Mesenchymal stem cell (in vitro differentiated cells and primary cell): Measurements from ENCODE around the gene FUT8.
A peak's percentile ranks its signal among the peaks of the same experiment; 100 is the strongest.

Experiments
- DNase-seq: peaks from one replicate; pipeline ENCODE4 v3.0.0-alpha.2; 2013
- H2AFZ ChIP-seq: one replicate; pipeline ENCODE4 v1.6.1; 2013; ENCODE audit warnings: low read depth, mild to moderate bottlenecking, control low read depth, inconsistent platforms, low read length, moderate library complexity
- H2AK5ac ChIP-seq: 2 replicates; pipeline ENCODE4 v1.6.1; 2013; ENCODE audit warnings: low read length, moderate library complexity, mild to moderate bottlenecking, inconsistent platforms; ENCODE audit not compliant: severe bottlenecking
- H2BK120ac ChIP-seq: one replicate; pipeline ENCODE4 v1.6.1; 2013; ENCODE audit warnings: low read depth, mild to moderate bottlenecking, inconsistent platforms, low read length, moderate library complexity
- H2BK12ac ChIP-seq, 2 experiments: one replicate each; pipeline ENCODE4 v1.6.1; 2013; ENCODE audit warnings: inconsistent platforms in 2 of 2, low read length in 2 of 2, mild to moderate bottlenecking in 2 of 2, moderate library complexity in 2 of 2, control low read depth in 1 of 2
- H2BK15ac ChIP-seq: one replicate; pipeline ENCODE4 v1.6.1; 2013; ENCODE audit warnings: mild to moderate bottlenecking, low read depth, inconsistent platforms; ENCODE audit not compliant: poor library complexity, severe bottlenecking
- H2BK5ac ChIP-seq: 2 replicates; pipeline ENCODE4 v1.6.1; 2013; ENCODE audit warnings: low read depth, mild to moderate bottlenecking, low read length, control low read depth, inconsistent platforms; ENCODE audit not compliant: poor library complexity, severe bottlenecking
- H3K14ac ChIP-seq, 2 experiments: one replicate each; pipeline ENCODE4 v1.6.1; 2013; ENCODE audit warnings: inconsistent platforms in 2 of 2, low read length in 2 of 2, control low read depth in 1 of 2, mild to moderate bottlenecking in 1 of 2, moderate library complexity in 1 of 2
- H3K18ac ChIP-seq, 2 experiments: one replicate each; pipeline ENCODE4 v1.6.1; 2013; ENCODE audit warnings: inconsistent platforms in 2 of 2, low read length in 2 of 2, control low read depth in 1 of 2, low read depth in 1 of 2, mild to moderate bottlenecking in 1 of 2
- H3K23ac ChIP-seq, 2 experiments: one replicate each; pipeline ENCODE4 v1.6.1; 2013; ENCODE audit warnings: inconsistent platforms in 2 of 2, low read length in 2 of 2, mild to moderate bottlenecking in 2 of 2, moderate library complexity in 2 of 2, control low read depth in 1 of 2
- H3K27ac ChIP-seq: 2 replicates; pipeline ENCODE4 v1.5.1; 2013; ENCODE audit warnings: mild to moderate bottlenecking, moderate library complexity, low read length, control low read depth, inconsistent platforms; ENCODE audit not compliant: poor library complexity, severe bottlenecking
- H3K27me3 ChIP-seq, 2 experiments: 2 replicates each; pipeline versions ENCODE4 v1.6.1 to v1.7.0; 2013; ENCODE audit warnings: low read length in 2 of 2, mild to moderate bottlenecking in 2 of 2, moderate library complexity in 2 of 2, control low read depth in 1 of 2, inconsistent platforms in 1 of 2; ENCODE audit not compliant: control insufficient read depth in 1 of 2, insufficient read depth in 1 of 2
- H3K36me3 ChIP-seq, 2 experiments: 2 replicates each; pipeline versions ENCODE4 v1.6.1 to v1.7.0; 2013; ENCODE audit warnings: low read length in 2 of 2, control low read depth in 1 of 2, inconsistent platforms in 1 of 2, low read depth in 1 of 2, mild to moderate bottlenecking in 1 of 2; ENCODE audit not compliant: insufficient read depth in 2 of 2, control insufficient read depth in 1 of 2
- H3K4ac ChIP-seq, 2 experiments: one replicate each; pipeline ENCODE4 v1.6.1; 2013; ENCODE audit warnings: inconsistent platforms in 2 of 2, low read length in 2 of 2, mild to moderate bottlenecking in 2 of 2, moderate library complexity in 2 of 2, control low read depth in 1 of 2, low read depth in 1 of 2
- H3K4me1 ChIP-seq: 2 replicates; pipeline ENCODE4 v1.6.1; 2013; ENCODE audit warnings: low read depth, low read length, control low read depth; ENCODE audit not compliant: control insufficient read depth, insufficient read depth
- H3K4me2 ChIP-seq: 2 replicates; pipeline ENCODE4 v1.6.1; 2013; ENCODE audit warnings: low read length, mild to moderate bottlenecking, inconsistent platforms; ENCODE audit not compliant: poor library complexity, severe bottlenecking
- H3K4me3 ChIP-seq, 2 experiments: 2 replicates each; pipeline versions ENCODE4 v1.5.1 to v1.7.0; 2013; ENCODE audit warnings: low read length in 2 of 2, mild to moderate bottlenecking in 2 of 2, control low read depth in 1 of 2, low read depth in 1 of 2; ENCODE audit not compliant: insufficient read depth in 1 of 2
- H3K79me1 ChIP-seq: replicated peaks from 2 replicates; pipeline ENCODE4 v1.6.1; 2013; ENCODE audit warnings: mild to moderate bottlenecking, control low read depth, low read length, inconsistent platforms; ENCODE audit not compliant: poor library complexity, severe bottlenecking
- H3K9ac ChIP-seq: 2 replicates; pipeline ENCODE4 v1.7.0; 2013; ENCODE audit warnings: mild to moderate bottlenecking, low read length, moderate library complexity
- H3K9me3 ChIP-seq: 2 replicates; pipeline ENCODE4 v1.7.0; 2013; ENCODE audit warnings: mild to moderate bottlenecking, low read length; ENCODE audit not compliant: control insufficient read depth
- H4K8ac ChIP-seq: one replicate; pipeline ENCODE4 v1.6.1; 2013; ENCODE audit warnings: inconsistent platforms, mild to moderate bottlenecking, low read length, moderate library complexity
- H4K91ac ChIP-seq: one replicate; pipeline ENCODE4 v1.6.1; 2013; ENCODE audit warnings: mild to moderate bottlenecking, low read length, inconsistent platforms
- WGBS: methylation state at CpG from one replicate; pipeline ENCODE4 v1.1.7; 2013; ENCODE audit warnings: mixed read lengths; 5-methylcytosine and 5-hydroxymethylcytosine counted together

The FUT8 gene

DNA sequence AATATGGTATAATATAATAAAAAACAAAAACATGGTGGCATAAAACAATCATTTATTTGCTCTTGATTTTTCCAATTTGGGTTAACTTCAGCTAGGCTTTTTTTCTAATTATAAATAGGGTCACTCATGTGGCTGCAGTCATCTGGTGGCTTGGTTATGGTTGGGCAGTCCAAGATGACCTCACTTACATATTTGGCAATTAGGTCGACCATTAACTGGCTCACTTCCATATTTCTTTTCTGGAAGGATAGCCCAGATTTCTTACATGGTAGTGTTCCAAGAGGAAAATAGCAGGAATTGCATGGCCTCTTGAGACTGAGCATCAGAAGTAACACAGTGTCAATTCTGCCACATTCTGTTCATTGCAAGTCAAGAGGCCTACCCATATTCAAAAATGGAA, 153.4 kb downstream of the FUT8 start:
- H3K9me3 ChIP-seq, result no peaks in the 10 kb centered on the region
- DNase-seq, result no peak
- H2BK120ac ChIP-seq, result no peak overlapping the region
- no peaks in the 10 kb centered on the region for H3K27me3 ChIP-seq
- no peak overlapping the region for H3K14ac ChIP-seq
- H3K36me3 ChIP-seq, result peaks cover 0 to 28% of the 10 kb centered on the region in 2 experiments
- H4K91ac ChIP-seq, result no peak overlapping the region
- H2BK12ac ChIP-seq, result no peak overlapping the region
- H3K4me2 ChIP-seq, result no peak overlapping the region
- no CpG with 5 or more reads among the region's 1 CpG for WGBS
- no peak overlapping the region for H3K23ac ChIP-seq
- H3K27ac ChIP-seq, result no peak overlapping the region
- no peak overlapping the region for H2AK5ac ChIP-seq
- peaks cover 1% of the 10 kb centered on the region for H3K79me1 ChIP-seq
- H3K18ac ChIP-seq, result no peak overlapping the region
- H3K9ac ChIP-seq, result no peak overlapping the region
- H3K4me3 ChIP-seq, result no peak overlapping the region
- H3K4ac ChIP-seq, result no peak overlapping the region
- no peak overlapping the region for H2BK15ac ChIP-seq
- no peak overlapping the region for H2AFZ ChIP-seq
- H4K8ac ChIP-seq, result no peak overlapping the region
- H2BK5ac ChIP-seq, result no peak overlapping the region
- H3K4me1 ChIP-seq, result no peaks in the 10 kb centered on the region

DNA sequence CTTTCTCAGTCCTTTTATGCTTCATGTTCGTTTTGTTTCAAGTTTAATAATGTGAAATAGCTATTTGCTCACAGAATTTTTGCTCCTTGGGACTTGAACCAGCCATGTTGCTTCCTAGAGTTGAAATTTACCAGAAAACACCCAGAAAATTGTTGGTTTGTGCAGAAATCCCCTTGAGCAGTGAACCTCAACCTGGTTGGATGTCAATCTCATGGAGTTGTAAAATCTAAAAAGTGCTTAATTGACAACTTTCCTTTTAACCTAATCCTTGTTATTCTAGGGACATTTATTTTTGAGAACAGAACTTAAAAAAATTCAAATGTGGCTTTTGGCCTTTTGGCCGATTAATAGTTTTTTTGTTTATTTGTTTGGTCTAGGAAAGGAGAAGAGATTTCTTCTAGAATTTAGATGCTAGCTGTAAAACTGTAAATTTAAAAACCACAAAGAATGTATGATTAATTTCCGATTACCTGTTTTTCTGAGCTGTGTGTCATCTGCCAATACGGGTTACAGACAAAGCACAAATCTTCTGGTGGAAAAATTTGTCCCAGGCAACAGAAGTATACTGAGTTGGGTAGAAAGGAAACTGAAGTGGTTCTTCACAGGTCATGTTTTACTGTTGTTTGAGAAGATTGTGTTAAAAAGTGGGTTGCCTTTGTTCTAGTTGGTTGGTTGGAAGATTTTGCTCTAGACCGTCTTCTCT, 154.4 kb downstream of the FUT8 start:
- Histone ChIP-seq H3K79me1 (peaks cover 1% of the 10 kb centered on the region), H3K4ac (no peak overlapping the region)
- 82% methylated on average over 4 of the region's 5 CpGs for WGBS

DNA sequence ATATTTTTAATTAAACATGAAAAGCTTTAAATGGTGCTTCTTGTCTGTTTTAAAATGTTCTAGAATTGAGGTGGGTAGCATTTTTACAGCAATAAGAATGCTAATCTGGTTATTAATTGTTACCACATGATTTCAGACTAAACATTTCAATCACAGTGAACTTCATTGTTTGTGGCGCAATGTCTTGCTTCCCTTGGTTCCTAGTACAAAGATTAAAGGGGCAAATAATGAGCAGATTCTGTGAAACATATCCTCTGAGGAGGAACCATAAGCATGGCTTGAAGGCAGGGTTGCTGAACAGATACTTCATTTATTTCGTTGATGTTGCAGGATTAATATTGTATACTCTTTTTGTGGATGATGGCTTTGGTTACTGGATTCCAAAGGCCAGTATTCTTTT, 162.1 kb downstream of the FUT8 start:
- H3K4me1 ChIP-seq, result no peaks in the 10 kb centered on the region
- H2BK5ac ChIP-seq, result no peak overlapping the region
- no peak overlapping the region for H3K23ac ChIP-seq
- no peak overlapping the region for H2BK15ac ChIP-seq
- no peak overlapping the region for H3K4ac ChIP-seq
- H3K36me3 ChIP-seq, result peaks cover 0 to 34% of the 10 kb centered on the region in 2 experiments
- no peak overlapping the region for H2AFZ ChIP-seq
- H3K14ac ChIP-seq, result no peak overlapping the region
- H2BK12ac ChIP-seq, result no peak overlapping the region
- H2AK5ac ChIP-seq, result no peak overlapping the region
- no peaks in the 10 kb centered on the region for H3K27me3 ChIP-seq
- WGBS, result 50% methylated on average over 2 of the region's 2 CpGs
- no peak overlapping the region for H3K27ac ChIP-seq
- H3K9me3 ChIP-seq, result no peaks in the 10 kb centered on the region
- no peak overlapping the region for H4K91ac ChIP-seq
- no peak overlapping the region for H3K4me3 ChIP-seq
- no peak overlapping the region for H3K9ac ChIP-seq
- no peak for DNase-seq
- H3K18ac ChIP-seq, result no peak overlapping the region
- H3K4me2 ChIP-seq, result no peak overlapping the region
- H4K8ac ChIP-seq, result no peak overlapping the region
- H3K79me1 ChIP-seq, result peaks cover 3% of the 10 kb centered on the region
- no peak overlapping the region for H2BK120ac ChIP-seq

More for the DNA sequence above, 154.4 kb downstream of the FUT8 start:
- Histone ChIP-seq H4K91ac (no peak overlapping the region), H3K18ac (no peak overlapping the region), H3K9me3 (no peaks in the 10 kb centered on the region), H2BK120ac (no peak overlapping the region), H3K4me3 (no peak overlapping the region), H2BK12ac (no peak overlapping the region), H2BK15ac (no peak overlapping the region), H2BK5ac (no peak overlapping the region), H2AK5ac (no peak overlapping the region), H3K4me1 (no peaks in the 10 kb centered on the region), H3K9ac (no peak overlapping the region), H3K36me3 (peaks cover 0 to 28% of the 10 kb centered on the region in 2 experiments), H3K23ac (no peak overlapping the region), H3K14ac (no peak overlapping the region), H4K8ac (no peak overlapping the region), H3K27ac (peak overlapping the region; percentile 1), H3K4me2 (no peak overlapping the region), H3K27me3 (no peaks in the 10 kb centered on the region), H2AFZ (no peak overlapping the region)
- DNase-seq, result no peak

- peaks cover 0 to 32% of the 10 kb centered on the region in 2 experiments for H3K36me3 ChIP-seq
- DNase-seq, result no peak
These were observed 162.9 kb downstream of the FUT8 start for GRCh38 chr14:65575389-65575788.

More at GRCh38 chr14:65575389-65575788, 162.9 kb downstream of the FUT8 start:
- Histone ChIP-seq H3K27ac (no peak overlapping the region), H2BK15ac (no peak overlapping the region), H2AK5ac (no peak overlapping the region), H3K4me3 (no peak overlapping the region), H3K4me1 (no peaks in the 10 kb centered on the region), H3K4ac (no peak overlapping the region), H2BK120ac (no peak overlapping the region), H3K23ac (no peak overlapping the region), H3K14ac (no peak overlapping the region), H3K27me3 (no peaks in the 10 kb centered on the region), H3K9ac (no peak overlapping the region), H2AFZ (no peak overlapping the region), H3K79me1 (peaks cover 3% of the 10 kb centered on the region), H3K18ac (no peak overlapping the region), H4K8ac (no peak overlapping the region), H3K4me2 (no peak overlapping the region), H3K9me3 (no peaks in the 10 kb centered on the region), H2BK5ac (no peak overlapping the region), H2BK12ac (no peak overlapping the region), H4K91ac (no peak overlapping the region)
- WGBS, result 94% methylated on average over 6 of the region's 6 CpGs
